GM11168 (cell line): ENCODE results near the gene RIN1.

ENCODE experiments used
- in situ Hi-C: fragments of 300-500 bp; cut with MboI; formaldehyde crosslinking; loops from one replicate; pipeline ENCODE4 v1.12.0; 2022; ENCODE audit warnings: low sequenced_read_pairs; ENCODE audit not compliant: unreplicated experiment

The RIN1 gene

DNA sequence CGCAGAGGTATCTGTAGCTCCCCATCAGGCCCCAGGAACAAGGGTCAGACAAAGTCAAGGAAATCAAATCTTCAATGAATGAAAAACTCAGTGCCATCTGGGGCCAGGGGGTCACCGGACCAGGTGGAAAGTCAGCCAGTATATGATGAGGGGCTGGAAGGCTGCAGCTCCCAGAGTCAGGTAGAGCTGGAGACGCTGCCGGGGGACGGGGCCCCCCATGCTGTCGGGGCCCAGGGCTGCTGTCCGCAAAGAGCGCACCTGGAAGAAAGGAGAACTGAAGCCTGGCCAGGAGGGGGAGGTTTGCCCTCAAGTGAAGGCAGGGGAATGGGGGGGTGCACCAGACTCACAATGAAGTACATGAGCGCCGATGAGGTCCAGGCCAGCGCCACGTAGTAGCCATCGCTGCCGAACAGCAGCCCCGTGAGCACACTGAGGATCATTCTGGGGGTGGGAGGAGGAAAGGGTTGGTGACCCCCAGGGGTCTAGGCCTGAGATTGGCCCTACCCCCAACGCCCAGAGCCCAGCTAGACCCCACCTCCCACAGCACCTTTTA, 51.6 kb downstream of the RIN1 start:
- in situ Hi-C loops: no loop called here

DNA sequence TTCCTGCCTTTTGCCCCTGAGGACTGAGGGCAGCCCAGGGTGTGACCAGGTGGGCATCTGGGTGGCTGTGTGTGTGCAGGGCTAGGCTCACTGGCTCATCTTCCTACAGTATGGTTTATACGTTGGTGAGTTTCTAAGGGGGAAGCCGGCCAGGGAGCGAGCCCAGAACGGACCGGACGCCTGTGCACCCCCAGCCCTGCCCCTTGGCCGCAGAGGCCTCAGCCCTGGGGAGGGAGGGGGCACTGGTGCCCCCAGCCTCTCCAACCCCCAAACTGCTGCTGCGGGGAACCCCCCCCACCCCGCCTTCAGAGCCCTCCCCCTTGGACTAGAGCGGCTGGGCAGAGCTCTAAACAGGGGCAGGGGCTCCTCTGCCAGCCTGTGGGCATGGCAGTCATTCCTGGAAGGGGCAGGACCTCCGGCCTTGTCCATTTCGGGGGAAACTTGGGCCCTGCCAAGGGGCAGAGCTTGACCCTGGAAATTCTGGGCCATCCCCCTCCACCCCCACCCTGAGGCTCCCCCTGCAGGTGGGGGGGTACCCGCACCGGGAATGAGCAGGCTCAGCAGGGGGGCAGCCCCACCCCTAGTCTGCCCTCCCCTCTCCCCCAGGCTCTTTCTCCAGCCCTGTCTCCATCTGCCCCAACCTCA, 52.7 kb downstream of the RIN1 start:
- in situ Hi-C loops: no loop called here

DNA sequence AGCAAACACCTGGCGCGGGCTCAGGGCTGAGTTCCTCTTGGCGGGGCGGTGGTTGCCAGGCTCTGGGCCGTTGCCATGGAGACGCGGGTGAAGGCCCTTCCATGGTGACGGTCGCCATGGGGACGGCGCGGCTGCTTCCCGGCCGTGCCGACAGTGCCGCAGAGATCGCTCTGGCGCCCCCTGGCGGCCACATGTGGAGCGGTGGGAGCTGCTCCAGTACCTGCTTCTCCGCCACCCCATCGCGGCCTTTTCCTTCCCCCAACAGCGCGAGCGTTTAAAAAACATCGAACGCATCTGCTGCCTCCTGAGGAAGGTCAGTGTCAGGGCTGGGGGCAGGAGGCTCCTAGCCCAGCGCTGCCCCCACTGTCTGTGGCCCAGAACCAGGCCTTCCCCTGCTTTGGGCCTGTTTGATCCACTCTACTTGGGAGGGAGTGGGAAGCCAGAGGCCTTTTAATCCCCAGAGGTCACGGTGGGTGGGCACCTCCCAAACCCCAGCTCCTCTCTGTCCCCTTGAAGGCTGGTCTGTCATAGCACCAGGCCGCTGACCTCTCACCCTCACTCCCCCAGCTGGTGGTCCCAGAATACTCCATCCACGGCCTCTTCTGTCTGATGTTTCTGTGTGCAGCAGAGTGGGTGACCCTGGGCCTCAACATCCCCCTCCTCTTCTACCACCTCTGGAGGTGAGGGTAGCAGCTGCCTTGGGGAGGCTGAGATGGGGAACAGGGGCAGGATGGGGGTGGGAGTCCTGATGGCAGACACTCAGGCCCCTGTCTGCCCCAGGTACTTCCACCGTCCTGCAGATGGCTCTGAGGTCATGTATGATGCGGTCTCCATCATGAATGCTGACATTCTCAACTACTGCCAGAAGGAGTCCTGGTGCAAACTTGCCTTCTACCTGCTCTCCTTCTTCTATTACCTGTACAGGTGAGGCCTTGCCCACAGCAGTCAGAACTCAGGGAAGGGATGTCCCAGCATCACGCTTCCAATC, 53.5 kb downstream of the RIN1 start:
- in situ Hi-C loops: no loop called here
